Fibroblast of skin of right quadriceps (primary cell): ENCODE measurements around the gene DAAM1.

Source experiments
- DNase-seq: peaks from one replicate; pipeline ENCODE4 v3.0.0-alpha.2; 2013

Gene DAAM1

GRCh38 chr14:59293935-59294661 is 105.6 kb downstream of the DAAM1 start:
- DNase-seq: no peak

- DNase-seq: peak; percentile 71
These were observed 106.2 kb downstream of the DAAM1 start for GRCh38 chr14:59294662-59294992.

DNA sequence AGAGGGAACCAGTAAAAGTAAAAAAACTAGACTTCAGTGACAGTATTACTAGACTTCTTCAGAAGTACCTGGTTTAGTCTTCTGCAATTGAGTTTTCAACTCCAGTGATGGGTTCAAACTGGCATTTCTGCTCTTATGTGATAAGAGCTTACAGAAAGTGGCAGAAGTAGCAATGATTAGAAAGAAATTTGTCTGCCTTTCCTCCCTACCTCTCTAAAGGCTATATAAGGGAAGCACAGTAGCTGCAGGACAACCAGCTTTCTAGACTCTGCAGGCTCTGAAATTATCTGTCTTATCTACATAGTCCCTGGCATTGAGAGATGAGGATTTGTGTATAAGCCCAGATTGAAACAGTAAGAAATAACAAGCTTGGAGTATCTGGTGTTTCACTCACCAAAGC is 107.5 kb downstream of the DAAM1 start:
- no peak for DNase-seq

DNA sequence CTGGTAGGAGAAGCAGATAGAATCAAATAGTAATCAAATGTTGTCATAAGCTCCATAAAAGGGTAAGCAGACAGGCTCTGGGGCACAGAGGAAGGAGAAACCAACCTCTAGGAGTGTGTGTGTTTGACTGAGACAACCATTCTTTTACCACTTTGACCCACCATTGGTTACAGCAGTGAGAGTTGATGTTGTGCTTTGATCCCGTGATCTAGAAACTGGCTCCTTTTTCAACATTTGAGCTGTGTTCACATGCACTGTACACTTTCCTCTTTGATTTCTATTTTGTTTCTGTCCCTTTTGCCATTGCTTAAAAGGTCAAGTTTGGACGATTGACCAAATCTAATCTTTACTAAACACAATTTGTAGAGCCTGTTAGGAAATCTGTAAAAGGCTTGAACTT is 108.0 kb downstream of the DAAM1 start:
- no peak for DNase-seq

GRCh38 chr14:59297071-59297776 is 108.8 kb downstream of the DAAM1 start:
- DNase-seq: no peak

DNA sequence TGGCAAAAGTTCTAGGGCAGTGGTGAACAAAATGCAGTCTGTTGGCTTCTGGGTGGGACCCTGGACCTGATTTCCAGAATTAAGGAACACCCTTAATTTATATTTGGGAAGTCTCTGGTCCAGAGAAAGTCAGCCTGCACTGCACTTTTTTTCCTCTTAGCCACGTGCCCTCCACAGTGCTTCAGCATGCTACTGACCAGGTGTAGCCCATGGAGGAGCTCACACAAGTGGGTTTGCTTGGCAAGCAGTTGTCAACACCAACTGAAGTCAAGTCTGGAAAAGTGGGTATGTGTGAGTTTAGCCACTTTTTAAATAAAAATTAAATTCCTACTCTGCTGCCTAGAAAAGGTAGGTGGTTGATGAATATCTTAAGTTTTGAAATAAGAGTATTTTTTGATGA is 111.3 kb downstream of the DAAM1 start:
- DNase-seq: no peak

DNA sequence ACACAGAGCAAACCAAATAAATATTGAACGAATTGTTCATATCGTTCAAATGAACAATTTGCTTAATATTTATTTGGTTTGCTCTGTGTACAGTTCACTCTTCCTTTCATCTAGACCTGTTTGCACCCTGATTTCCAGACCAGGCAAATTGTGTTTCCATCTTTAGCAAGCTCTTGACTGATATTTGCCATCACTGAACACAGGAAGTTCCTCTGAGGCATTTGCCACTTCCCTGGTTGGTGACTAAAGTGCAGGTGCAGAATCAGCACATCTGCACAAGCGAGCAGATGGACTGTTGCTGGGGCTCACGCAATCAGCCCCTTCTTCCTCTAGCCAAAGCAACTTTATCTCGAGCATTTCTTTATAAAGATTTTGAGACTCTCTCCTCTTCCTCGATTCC is 112.9 kb downstream of the DAAM1 start:
- DNase-seq: no peak

DNA sequence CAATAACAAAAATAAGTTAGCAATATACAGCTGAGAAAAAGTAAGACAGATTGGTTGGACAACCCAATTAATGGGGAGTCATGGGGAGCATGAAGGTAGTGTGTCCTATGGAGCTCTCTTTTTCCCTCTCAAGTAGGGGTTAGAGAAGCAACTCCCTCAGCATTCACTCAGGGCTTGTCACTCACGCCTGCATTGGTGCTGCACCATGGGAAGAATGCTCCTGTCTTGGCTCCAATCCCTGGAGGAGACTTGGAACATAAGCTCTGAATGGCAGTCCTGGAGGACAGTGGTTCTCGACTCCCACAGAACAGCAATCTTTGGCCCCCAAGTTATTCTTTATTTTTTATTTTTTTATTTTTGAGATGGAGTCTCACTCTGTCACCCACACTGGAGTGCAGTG is 113.8 kb downstream of the DAAM1 start:
- no peak for DNase-seq

GRCh38 chr14:59303216-59303615 is 114.7 kb downstream of the DAAM1 start:
- DNase-seq: peak; percentile 85

DNA sequence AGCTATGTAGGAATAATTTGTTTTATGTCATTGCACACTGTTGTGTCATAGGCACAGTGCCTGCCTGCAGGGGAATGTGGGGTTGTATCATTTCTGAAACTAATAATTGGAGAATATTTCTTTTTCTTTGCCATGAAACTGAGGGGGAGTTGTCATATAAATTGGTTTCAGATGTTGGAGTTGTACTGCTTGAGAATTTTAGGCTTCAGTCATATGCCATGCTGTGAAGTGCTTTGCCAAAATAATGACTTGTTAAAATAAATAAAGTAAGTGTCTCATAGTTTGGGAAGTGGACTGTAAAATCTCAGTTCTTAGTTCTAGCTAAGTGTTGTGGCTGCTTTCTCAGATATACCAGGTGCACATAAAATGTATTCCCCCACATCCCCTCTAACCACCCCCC is 116.8 kb downstream of the DAAM1 start:
- peak; percentile 80 for DNase-seq

DNA sequence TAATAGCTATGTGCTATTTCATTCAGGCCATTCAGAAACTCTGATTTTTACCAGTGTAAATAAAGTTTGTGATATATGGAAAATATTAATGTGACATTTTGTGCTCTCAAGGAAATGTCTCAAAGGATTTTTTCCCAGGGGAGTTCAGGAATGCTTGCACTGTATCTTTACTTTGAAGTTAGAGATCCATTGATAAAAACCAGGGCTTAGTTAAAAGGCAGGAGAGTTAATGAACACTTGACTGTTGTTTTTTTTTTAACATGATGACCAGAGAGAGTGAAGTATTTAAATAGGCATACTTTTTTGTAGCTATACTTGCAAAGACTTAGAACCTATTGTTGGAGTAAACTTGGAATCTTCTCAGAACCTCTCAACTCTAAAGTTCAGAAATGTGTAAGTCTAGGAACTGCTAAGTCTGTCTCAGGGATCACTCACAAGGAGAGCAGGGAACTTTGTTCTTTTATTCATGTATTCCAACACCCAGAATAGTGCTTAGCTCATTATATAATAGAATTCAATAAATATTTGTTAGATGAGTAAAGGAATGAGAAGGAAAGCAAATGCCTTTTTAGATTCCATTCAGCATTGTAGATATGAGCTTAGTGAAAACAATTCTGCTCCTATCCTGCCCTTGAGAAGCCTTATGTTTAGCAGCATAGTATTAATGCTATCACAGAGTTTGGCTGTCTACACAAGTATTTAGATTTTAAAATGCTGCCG is 117.5 kb downstream of the DAAM1 start:
- DNase-seq: peak; percentile 78

GRCh38 chr14:59306775-59307174 is 118.3 kb downstream of the DAAM1 start:
- peak; percentile 50 for DNase-seq

DNA sequence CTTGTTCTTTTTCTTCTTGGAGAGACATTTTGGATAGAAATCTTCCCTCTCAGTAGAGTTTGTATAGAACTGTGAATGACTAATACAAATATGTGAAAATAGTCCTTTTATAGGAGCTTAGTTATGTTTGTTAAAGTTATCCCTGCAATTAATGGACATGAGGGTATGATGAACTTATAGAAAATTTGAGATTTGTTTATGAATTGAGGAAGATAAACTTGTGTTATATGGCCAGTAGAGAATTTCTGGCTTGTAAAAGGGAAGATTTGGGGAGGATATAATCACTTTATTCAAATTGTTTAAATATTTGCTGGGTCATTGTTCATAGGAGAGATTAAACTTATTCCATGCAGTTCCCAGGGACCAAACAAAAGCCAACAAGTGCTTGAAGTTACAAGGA is 119.6 kb downstream of the DAAM1 start:
- DNase-seq: no peak

GRCh38 chr14:59308673-59309072 is 120.2 kb downstream of the DAAM1 start:
- DNase-seq: peak; percentile 25

DNA sequence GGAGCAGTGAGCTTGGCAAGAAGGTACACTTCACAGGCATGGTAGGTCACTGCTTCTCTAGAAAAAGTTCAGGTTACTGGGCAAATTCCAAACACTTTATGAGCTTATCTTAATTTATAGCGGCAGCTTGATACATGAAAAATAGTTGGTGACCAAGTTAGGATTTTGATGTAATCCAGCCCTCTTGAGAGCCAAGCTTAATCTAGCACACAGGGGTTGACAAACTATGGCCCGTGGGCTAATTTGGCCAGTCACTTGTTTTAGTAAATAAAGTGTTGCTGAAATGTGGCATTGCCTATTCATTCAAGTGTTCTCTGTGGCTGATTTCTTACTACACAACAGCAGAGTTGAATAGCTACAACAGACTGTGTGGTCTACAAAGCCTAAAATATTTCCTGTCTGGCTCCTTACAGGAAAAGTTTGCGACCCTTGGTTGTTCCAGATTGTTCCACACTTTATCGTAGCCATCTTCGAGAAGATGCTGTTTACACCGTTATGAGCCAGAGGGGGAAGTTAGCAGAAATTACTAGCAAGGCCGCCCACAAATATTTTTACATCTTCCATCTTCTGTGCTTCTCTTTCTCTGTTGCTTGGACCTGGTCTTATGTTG is 120.9 kb downstream of the DAAM1 start:
- DNase-seq: peak; percentile 8

DNA sequence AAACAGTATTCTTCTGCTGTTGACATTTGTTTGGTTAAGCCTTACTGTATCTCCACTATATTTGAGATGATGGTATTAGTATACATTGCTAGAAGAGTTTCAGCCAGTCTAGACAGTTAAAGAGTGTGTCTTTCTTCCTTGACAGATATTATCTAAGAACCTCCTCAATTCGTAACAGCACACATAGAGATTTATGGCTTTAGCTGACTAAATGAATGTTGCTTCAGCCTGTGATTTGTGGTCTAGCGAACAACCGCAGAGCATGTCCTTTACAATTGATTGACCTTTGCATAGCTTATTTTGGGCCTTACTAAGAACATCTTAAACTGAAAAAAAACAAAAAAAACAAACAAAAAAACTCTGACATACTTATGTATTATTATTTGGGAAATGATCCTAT is 122.2 kb downstream of the DAAM1 start:
- DNase-seq: peak; percentile 38

DNA sequence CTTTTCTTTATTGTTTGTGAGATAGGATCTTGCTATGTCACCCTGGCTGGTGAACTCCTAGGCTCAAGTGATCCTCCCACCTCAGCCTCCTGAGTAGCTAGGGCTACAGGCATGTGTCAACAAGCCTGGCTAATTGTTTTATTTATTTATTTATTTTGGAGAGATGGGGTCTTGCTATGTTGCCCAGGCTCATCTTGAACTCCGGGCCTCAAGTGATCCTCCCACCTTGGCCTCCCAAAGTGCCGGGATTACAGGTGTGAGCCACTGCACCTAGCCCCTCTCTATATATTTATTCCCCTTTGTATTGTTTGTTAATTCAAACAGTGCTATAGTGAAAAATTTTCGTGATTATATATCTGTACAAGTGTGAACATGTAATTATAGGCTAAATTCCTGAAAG is 123.3 kb downstream of the DAAM1 start:
- no peak for DNase-seq

DNA sequence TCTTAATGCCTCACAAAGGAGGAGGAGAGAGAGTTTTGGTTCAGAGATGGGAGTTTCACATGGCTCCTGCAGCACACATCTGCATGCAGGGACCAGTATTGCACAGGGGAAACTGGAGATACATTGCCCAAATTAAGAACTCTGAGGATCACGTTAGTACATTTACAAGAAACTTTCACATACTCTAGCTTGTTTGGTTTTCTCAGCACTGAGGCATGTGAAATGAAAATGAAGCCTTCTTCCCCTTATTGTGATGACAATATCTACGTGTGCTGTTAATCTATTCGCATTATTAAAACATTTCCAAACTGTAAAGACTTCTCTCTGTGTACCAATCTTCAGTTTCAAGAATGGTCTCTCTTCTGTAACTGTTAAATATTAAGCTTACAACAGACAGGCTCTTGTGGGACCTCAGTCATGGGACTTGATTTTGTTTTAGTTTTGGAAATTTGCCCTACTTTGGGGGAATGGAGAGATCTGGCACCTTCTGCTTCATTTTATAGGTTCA is 124.7 kb downstream of the DAAM1 start:
- DNase-seq: no peak

DNA sequence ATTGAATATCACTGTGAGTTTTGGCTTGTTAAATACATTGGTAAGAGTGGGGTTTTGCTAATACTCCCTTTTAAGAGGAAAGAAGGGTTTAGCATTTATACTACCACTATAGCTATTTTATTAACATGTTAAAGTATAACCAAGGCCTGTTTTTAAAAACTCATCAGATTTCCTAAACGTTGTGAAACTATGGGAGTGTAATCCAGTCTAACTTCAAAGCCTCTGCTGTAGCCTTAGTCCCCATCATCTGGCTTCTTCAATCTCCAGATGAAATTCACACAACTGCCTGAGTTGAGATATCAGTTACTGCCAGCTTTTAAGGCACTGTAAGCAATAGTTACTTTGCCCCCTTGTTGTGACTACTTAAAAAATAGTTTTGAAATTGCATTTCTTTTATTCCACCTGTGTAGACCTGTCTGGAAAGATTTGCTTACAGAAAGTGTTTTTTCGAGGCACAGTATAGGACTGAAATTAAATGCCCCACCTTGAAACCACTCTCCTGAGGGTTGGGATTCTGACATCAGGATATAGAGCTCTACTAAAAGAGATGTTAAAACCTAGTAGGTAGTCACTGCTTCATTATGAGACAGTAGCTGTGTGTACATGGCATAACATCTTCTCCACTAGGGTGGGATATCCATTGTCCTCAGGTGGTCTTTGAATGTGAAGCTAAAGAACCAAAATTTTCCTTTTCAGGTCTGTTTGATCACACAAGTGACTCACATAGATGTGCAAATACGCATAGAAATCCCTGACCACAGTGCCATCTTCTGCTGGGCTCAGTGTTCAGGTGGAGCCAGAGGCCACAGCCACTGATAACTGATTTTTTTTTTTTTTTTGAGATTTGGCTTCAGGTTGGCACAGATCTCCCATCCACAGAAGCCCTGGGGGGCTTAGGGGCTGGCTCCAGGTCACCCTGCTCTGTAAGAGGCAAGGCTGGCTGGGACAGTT is 125.5 kb downstream of the DAAM1 start:
- no peak for DNase-seq

DNA sequence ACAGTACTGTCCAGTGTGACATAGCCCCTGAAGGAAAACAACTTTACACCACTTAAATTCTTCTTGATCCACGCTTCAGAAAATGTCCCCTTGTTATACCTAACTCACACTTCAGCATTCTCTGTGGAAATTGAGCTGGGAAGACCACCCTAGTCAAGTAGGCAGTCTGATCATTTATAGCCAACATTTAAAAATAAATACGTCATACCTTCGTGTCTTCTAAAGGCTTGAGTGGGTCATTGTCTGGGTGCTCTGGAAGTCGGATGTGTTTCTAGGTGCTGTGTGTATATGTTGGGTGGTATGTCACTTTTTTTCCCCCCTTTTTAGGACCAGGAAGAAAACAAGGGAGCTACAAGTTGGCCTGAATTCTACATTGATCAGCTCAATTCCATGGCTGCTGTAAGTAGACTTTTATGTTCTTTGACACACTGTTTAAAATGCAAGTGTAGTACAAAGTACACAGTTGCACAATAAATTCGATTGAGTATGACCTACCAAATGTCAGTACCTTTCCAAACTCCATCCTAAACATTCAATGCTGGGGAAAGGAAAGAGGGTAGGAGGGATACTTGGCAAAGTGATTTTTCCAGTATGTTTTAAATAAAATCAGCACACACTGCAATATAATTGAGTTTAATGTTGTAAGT is 126.6 kb downstream of the DAAM1 start:
- DNase-seq: no peak

DNA sequence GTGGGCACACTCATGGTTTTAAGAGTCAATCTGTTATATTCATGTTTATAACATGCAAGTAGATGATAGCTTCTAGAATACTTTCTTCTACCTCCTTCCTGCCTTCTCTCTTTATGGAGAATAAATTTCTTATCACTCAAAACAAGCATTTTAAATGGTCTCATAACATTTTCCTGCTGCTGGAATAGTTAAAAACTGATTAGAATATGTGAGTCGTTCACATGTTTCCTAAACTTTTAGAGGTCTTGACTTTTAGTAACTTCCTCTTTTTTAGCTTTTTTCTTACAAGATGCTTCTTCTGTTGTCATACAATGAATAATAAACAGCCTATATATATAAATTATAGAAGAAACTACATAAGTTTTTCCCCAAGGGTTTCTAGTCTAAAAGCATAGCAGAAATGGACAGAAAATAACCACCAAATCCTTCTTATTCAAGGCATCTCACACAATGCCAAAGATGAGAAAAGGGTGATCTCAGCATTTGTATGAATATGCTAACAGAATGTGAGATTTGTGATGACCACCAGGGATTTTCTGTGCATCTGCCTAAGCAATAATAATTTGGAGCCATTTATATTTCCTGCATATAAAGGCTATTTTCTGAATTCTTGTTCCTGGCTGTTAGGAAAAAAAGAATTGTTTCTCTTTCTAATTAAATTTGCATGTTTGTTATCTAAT is 127.8 kb downstream of the DAAM1 start:
- no peak for DNase-seq
